Subcutaneous abdominal adipose tissue (tissue), 5 donors: Measurements from ENCODE around the gene PSG5.
"Not testable (repeated sequence)": the region's sequence is repeated elsewhere in the genome, so short reads cannot be mapped to it uniquely, and the experiment has no call there.

Source experiments
- H3K27ac ChIP-seq: one replicate; pipeline ENCODE4 v1.7.0; 2013; ENCODE audit warnings: low read depth, mild to moderate bottlenecking, inconsistent platforms, low read length, moderate library complexity
- H3K27me3 ChIP-seq, 5 donors: one replicate each; pipeline ENCODE4 v1.7.0; 2013; ENCODE audit warnings: low read length in 5 of 5, inconsistent platforms in 1 of 5; ENCODE audit not compliant: control insufficient read depth in 5 of 5, insufficient read depth in 4 of 5
- H3K36me3 ChIP-seq, 5 donors: one replicate each; pipeline ENCODE4 v1.7.0; 2013; ENCODE audit warnings: low read length in 5 of 5; ENCODE audit not compliant: control insufficient read depth in 5 of 5, insufficient read depth in 5 of 5
- H3K4me1 ChIP-seq, 5 donors: one replicate each; pipeline ENCODE4 v1.7.0; 2013; ENCODE audit warnings: low read length in 5 of 5, mild to moderate bottlenecking in 3 of 5, moderate library complexity in 1 of 5; ENCODE audit not compliant: control insufficient read depth in 5 of 5, insufficient read depth in 5 of 5
- H3K4me3 ChIP-seq, 5 donors: one replicate each; pipeline ENCODE4 v1.7.0; 2013; ENCODE audit warnings: low read length in 5 of 5, low read depth in 1 of 5
- H3K9ac ChIP-seq, 5 donors: one replicate each; pipeline ENCODE4 v1.7.0; 2013; ENCODE audit warnings: low read length in 5 of 5, mild to moderate bottlenecking in 4 of 5, moderate library complexity in 3 of 5
- H3K9me3 ChIP-seq, 5 donors: one replicate each; pipeline ENCODE4 v1.7.0; 2013; ENCODE audit warnings: low read length in 5 of 5; ENCODE audit not compliant: control insufficient read depth in 5 of 5
- donor health status: healthy.
- donor health status: healthy.
- donor health status: healthy.
- donor health status: healthy.
- donor health status: healthy.

The PSG5 gene

DNA sequence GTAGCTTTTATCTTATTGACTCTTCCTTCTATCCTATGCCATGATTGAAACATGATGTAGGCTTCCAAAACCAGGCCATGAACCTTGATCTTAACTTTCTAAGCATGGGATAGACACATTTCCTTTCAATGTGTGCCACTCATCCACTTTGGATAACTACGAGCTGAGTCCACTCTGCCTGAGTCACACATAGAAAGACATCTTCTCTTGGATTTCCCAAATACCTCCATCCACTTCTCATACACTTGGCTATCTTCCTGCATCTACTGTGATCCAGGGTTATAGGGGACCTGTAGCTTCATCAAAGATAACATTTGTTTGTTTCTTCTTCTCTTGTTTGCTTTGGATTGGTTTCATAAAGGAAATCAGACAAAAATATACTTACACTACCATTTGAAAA lies 44.6 kb downstream of the PSG5 start:
- not testable (repeated sequence) for H3K9ac ChIP-seq, H3K9me3 ChIP-seq, H3K4me1 ChIP-seq, H3K4me3 ChIP-seq, H3K36me3 ChIP-seq, H3K27ac ChIP-seq, H3K27me3 ChIP-seq

GRCh38 chr19:43132696-43133095 lies 53.6 kb downstream of the PSG5 start:
- H3K9me3 ChIP-seq: no peaks in the 10 kb centered on the region
- no peak overlapping the region for H3K27ac ChIP-seq
- H3K9ac ChIP-seq: no peak overlapping the region
- no peak overlapping the region for H3K4me3 ChIP-seq
- no peaks in the 10 kb centered on the region for H3K27me3 ChIP-seq
- H3K4me1 ChIP-seq: no peaks in the 10 kb centered on the region
- H3K36me3 ChIP-seq: no peaks in the 10 kb centered on the region

DNA sequence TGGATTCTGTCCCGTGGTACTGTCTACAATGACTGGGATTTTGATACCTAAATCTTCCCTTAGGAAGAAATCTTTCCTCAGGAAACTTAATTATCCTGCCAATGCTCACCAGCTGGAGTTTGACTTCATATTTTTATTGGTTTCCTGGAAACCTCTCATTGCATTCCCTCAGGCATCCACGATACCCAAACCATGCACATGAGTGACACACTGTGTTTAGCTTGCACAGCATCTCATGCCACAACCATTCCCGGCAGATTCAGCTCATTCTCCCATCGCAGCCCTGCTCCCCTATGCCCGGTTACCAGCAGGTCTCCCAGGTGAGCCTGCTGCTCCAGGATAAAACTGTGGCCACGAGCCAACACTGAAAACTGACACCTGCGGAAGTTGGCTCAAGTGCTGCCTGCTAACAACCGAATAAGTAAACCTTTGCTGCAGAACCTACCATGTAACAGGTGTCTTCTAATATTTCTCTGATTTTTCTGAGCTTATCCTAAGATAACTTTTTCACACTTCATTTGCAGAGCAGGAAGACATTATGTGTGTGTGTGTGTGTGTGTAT lies 55.0 kb downstream of the PSG5 start:
- H3K9me3 ChIP-seq, H3K36me3 ChIP-seq, H3K9ac ChIP-seq, H3K4me3 ChIP-seq, H3K27me3 ChIP-seq, H3K27ac ChIP-seq, H3K4me1 ChIP-seq: not testable (repeated sequence)

- H3K27me3 ChIP-seq, H3K4me1 ChIP-seq, H3K36me3 ChIP-seq, H3K9ac ChIP-seq, H3K4me3 ChIP-seq, H3K27ac ChIP-seq, H3K9me3 ChIP-seq: not testable (repeated sequence)
Measured at GRCh38 chr19:43129197-43129596, 57.1 kb downstream of the PSG5 start.

GRCh38 chr19:43127336-43127735 lies 59.0 kb downstream of the PSG5 start:
- H3K27me3 ChIP-seq, H3K9ac ChIP-seq, H3K9me3 ChIP-seq, H3K36me3 ChIP-seq, H3K27ac ChIP-seq, H3K4me3 ChIP-seq, H3K4me1 ChIP-seq: not testable (repeated sequence)

GRCh38 chr19:43126720-43127119 lies 59.6 kb downstream of the PSG5 start:
- Histone ChIP-seq H3K27me3 (no peaks in the 10 kb centered on the region), H3K9ac (no peak overlapping the region), H3K4me3 (no peak overlapping the region), H3K36me3 (no peaks in the 10 kb centered on the region), H3K27ac (no peak overlapping the region), H3K9me3 (no peaks in the 10 kb centered on the region), H3K4me1 (no peaks in the 10 kb centered on the region)

DNA sequence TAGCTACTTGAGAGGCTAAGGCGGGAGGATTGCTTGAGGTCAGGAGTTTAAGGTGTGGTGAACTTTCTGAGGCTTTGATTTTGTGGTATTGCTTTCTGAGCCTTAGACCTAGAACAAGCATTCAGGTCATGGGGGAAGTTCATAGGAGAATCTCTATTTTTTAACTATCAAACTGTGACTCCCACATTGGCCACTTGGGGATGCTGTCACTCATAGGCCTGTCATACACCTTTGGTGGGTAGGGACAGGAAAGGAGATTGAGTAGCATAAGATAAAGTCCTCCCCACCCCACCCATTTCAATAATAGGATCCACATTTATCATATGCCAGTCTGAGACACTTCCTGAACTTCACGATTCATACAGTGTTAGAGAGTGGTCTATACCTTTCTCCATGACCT lies 62.0 kb downstream of the PSG5 start:
- peaks cover 0 to 4% (median 0%) of the 10 kb centered on the region in 5 donors for H3K4me1 ChIP-seq
- H3K36me3 ChIP-seq: no peaks in the 10 kb centered on the region
- H3K27me3 ChIP-seq: no peaks in the 10 kb centered on the region
- H3K9ac ChIP-seq: no peak overlapping the region
- H3K27ac ChIP-seq: no peak overlapping the region
- no peaks in the 10 kb centered on the region for H3K9me3 ChIP-seq
- no peak overlapping the region for H3K4me3 ChIP-seq

DNA sequence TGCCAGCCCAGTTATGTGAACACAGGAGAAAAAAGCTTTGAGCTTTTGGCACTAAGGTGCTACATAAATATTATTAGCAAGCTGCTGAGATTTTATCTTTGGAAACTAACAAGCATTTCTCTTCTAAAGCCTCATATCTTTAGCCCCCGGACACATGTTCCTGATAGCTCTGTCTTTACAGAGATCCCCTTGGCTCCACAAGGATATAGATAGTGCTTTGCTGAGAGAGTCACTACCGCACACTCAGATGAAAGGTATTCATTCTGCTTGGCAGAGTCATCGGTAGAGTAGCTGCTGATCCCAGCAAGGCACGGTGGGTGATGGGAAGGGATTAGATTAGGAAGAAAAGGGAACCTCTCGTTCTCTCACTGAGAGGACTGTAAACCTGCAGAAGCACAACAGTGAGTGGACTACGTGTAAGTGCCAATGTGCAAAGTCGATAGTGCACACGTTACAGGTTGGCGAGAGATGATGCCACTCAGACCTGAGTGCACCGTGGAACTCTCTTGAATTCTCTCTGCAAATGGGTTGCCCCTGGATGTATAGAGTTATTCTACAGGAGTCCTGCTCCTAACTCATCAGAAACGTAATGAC lies 65.8 kb downstream of the PSG5 start:
- not testable (repeated sequence) for H3K27me3 ChIP-seq, H3K36me3 ChIP-seq, H3K27ac ChIP-seq, H3K4me1 ChIP-seq, H3K4me3 ChIP-seq, H3K9ac ChIP-seq, H3K9me3 ChIP-seq

- H3K4me1 ChIP-seq: not testable (repeated sequence)
Measured at GRCh38 chr19:43119526-43119925, 66.8 kb downstream of the PSG5 start.

More at GRCh38 chr19:43119526-43119925, 66.8 kb downstream of the PSG5 start:
- H3K9me3 ChIP-seq, H3K27me3 ChIP-seq, H3K36me3 ChIP-seq, H3K9ac ChIP-seq, H3K27ac ChIP-seq, H3K4me3 ChIP-seq: not testable (repeated sequence)
